OCI-LY7 (cell line): ENCODE measurements around the gene ACACA.

Experiments
- CTCF ChIP-seq: fragments of 200-600 bp; sonication (generic); conservative IDR thresholded peaks from 2 replicates; pipeline ENCODE4 v1.5.1; 2014; ENCODE audit warnings: mild to moderate bottlenecking, antibody characterized with exemption, low read length, moderate library complexity, mixed read lengths
- EZH2phosphoT487 ChIP-seq: fragments of 200-600 bp; sonication (generic); IDR thresholded peaks from 2 replicates; pipeline ENCODE4 v1.6.1; 2018; ENCODE audit warnings: low read depth, borderline replicate concordance, mild to moderate bottlenecking, mixed run types, antibody characterized with exemption, low read length, moderate library complexity, mixed read lengths

- no peak for TF ChIP-seq CTCF
- no peak for TF ChIP-seq EZH2phosphoT487
Measured at GRCh38 chr17:37278247-37278894, 128.3 kb downstream of the ACACA start.
